Measurements from ENCODE around the gene LDLRAD3. TPM values are rescaled to one million over a fixed set of nuclear protein-coding genes. Genes with fewer than 3 reads are reported as not detected.

LDLRAD3 gene
- total RNA-seq, 1 donor from 2014 or later: 21.6 TPM

DNA sequence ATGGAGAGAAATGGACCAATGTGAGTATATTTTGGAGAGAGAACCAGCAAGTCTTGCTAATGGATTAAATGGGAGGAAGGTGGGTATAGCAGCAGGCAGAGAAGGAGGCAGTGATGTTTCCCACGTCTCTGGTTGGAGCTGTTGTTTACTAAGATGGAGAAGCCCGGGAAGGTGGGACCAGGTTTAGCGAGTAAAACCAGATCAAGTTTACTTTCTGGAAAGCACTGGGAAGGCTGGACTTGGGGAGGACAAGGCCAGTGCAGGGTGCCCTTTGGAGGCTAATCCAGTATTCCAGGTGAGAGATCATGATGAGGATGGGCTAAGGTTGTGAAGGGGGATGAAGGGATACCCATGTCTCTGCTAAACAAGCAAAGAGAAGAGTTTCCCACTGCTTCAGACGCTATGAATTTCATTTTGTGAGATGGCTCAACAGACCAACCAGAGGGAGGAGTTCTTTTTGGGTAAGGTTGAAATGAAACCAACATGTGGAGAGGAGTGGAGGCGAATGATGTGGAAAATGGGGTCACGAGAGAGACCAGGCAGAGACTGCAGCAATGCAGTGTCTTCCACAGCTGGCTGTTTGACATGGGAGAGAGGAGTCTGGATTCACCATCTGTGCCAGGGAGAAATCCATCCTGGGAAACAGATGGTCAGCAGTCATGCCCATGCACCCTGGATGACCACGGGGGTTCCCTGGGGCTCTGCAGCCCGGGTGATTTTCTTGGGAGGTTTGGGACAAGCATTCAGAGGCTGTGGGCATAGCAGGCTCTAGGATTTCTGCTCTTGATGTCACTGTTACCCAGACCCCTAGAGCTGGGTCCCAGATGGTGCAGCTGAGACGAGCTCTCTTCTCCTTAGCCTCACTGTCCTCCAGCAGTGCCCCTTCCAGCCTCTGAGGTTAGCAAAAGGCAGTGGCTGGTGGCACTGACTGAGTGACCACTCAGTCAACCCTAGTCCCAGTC lies 320.4 kb downstream of the LDLRAD3 start:
- Histone ChIP-seq H3K9me3 (no peaks in the 10 kb centered on the region), H3K4me1 (no peaks in the 10 kb centered on the region), H3K27ac (no peak overlapping the region), H3K27me3 (no peaks in the 10 kb centered on the region), H3K36me3 (no peaks in the 10 kb centered on the region), H3K4me3 (no peak overlapping the region)
- no peak for TF ChIP-seq CTCF (IDR thresholded peaks at IDR 0.05)
- intact Hi-C loops (cut with DNase I): loop anchor here (10.0 kb wide), 2 partner anchors 219 to 319 kb away; partner anchors contain the start of gene LDLRAD3
- no peak for DNase-seq (ENCODE audit: low spot score in 2 of 2)

- TF ChIP-seq CTCF (IDR thresholded peaks at IDR 0.05): no peak
- no peak overlapping the region for H3K27ac ChIP-seq
- DNase-seq (ENCODE audit: low spot score in 2 of 2): no peak
- no peaks in the 10 kb centered on the region for H3K36me3 ChIP-seq
- H3K27me3 ChIP-seq: no peaks in the 10 kb centered on the region
- intact Hi-C loops (cut with DNase I): loop anchor here (10.0 kb wide), 2 partner anchors 220 to 320 kb away; partner anchors contain the start of gene LDLRAD3
- H3K4me3 ChIP-seq: no peak overlapping the region
- no peaks in the 10 kb centered on the region for H3K9me3 ChIP-seq
- no peaks in the 10 kb centered on the region for H3K4me1 ChIP-seq
Measured at GRCh38 chr11:36264973-36265344, 321.1 kb downstream of the LDLRAD3 start.

DNA sequence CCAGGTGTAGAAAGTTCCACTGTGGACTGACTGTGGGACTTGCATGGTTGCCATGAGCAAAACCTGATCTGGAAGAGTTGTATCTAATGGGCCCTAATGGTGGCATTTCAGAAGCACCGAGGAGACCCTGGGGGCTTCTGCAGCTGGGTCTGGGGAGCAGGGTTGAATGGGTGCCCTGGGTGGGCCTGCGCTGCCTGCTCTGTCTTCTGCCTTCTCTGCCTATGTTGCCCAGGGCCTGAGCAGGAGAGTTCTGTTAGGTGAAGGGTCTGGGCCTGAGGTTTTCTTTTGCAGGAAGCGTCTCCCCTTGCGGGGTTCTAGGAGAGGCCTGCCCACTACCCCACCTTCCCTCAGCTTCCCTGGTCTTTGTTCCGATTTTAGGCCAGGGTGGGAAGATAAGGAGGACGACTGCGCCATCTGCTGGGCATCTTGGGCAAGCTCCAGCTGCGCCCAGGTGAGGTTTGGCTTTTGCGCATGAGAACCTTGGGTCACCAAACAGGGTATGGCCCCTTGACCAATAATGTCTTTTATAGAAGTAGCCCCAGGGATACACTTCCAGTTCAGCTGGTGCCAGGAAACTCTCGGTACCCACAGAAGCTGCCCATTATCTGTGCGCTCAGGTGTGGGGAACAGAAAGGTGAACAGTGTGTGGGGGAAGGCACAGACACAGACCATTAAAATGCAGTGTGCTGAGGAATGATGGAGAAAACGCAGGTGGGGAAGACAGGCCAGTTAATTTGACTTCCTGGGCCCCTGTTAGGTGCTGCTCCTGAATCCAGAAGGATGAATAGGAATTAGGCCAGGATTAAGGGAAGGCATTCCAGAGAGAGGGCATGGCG lies 322.1 kb downstream of the LDLRAD3 start:
- peak; percentile 55 to 77 (median 67) for TF ChIP-seq CTCF (IDR thresholded peaks at IDR 0.05)
- no peak for DNase-seq (ENCODE audit: low spot score in 2 of 2)
- no peak overlapping the region for H3K27ac ChIP-seq
- H3K27me3 ChIP-seq: no peaks in the 10 kb centered on the region
- H3K4me1 ChIP-seq: no peaks in the 10 kb centered on the region
- no peaks in the 10 kb centered on the region for H3K9me3 ChIP-seq
- H3K4me3 ChIP-seq: no peak overlapping the region
- intact Hi-C loops (cut with DNase I): loop anchor here (1.0 to 10.0 kb wide), 4 partner anchors 221 to 650 kb away; partner anchors contain the start of gene LDLRAD3
- peaks cover 0 to 6% of the 10 kb centered on the region in 2 donors for H3K36me3 ChIP-seq

GRCh38 chr11:36266767-36267166 lies 322.9 kb downstream of the LDLRAD3 start:
- intact Hi-C loops (cut with DNase I): loop anchor here (1.0 to 10.0 kb wide), 4 partner anchors 222 to 650 kb away; partner anchors contain the start of gene LDLRAD3
- peaks cover 5 to 14% of the 10 kb centered on the region in 2 donors for H3K36me3 ChIP-seq
- no peak overlapping the region for H3K4me3 ChIP-seq
- H3K4me1 ChIP-seq: no peaks in the 10 kb centered on the region
- no peak overlapping the region for H3K27ac ChIP-seq
- no peak for TF ChIP-seq CTCF (IDR thresholded peaks at IDR 0.05)
- no peaks in the 10 kb centered on the region for H3K9me3 ChIP-seq
- no peak for DNase-seq (ENCODE audit: low spot score in 2 of 2)
- no peaks in the 10 kb centered on the region for H3K27me3 ChIP-seq

GRCh38 chr11:36268337-36268985 lies 324.6 kb downstream of the LDLRAD3 start:
- Histone ChIP-seq H3K36me3 (peaks cover 18 to 31% of the 10 kb centered on the region in 2 donors), H3K27ac (no peak overlapping the region), H3K27me3 (no peaks in the 10 kb centered on the region), H3K4me3 (no peak overlapping the region), H3K9me3 (no peaks in the 10 kb centered on the region), H3K4me1 (no peaks in the 10 kb centered on the region)
- no peak for DNase-seq (ENCODE audit: low spot score in 2 of 2)
- no peak for TF ChIP-seq CTCF (IDR thresholded peaks at IDR 0.05)
- intact Hi-C loops (cut with DNase I): loop anchor here (10.0 kb wide), 2 partner anchors 224 to 324 kb away; partner anchors contain the start of gene LDLRAD3
